Activated CD8-positive, alpha-beta memory T cell treated with anti-CD3 and anti-CD28 coated beads, Interleukin-2, amount 50 U/mL, for 1 hour (primary cell): ENCODE results near the gene MGAT1.
"Not testable (repeated sequence)": the region's sequence is repeated elsewhere in the genome, so short reads cannot be mapped to it uniquely, and the experiment has no call there.

Source experiments
- DNase-seq: peaks from one replicate; pipeline ENCODE4 v3.0.0-alpha.2; 2020; ENCODE audit errors: extremely low read depth

The MGAT1 gene

DNA sequence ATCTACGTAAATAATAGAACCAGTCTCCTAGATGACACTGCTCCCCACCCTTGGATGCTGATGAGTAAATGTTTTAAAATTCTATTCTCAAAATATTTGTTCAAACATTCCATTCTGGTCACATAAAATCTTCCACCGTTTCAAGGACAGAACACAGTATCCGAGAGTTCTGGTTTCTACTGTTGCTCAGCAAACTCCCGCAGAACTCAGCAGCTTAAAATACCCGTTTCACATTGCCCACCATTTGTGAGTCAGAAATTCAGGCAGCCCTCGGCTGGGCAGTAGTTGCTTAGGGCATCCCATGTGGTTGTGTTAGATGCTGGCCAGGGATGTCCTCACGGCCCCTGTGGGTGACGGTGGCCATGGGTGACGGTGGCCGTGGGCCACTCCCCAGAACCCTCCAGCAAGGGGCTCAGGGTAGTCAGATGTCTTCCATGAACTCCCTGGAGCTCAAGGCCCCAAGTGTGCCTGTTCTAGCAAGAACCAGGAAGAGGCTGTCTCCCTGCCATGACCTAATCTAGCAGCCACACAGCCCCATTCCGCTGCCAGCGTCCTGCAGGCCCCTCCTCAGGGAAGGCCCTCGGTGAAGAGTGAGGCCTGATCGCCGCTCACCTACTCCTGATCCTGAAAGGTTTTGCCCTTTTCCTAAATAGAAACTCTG lies 17.4 kb downstream of the MGAT1 start:
- DNase-seq, result no peak

DNA sequence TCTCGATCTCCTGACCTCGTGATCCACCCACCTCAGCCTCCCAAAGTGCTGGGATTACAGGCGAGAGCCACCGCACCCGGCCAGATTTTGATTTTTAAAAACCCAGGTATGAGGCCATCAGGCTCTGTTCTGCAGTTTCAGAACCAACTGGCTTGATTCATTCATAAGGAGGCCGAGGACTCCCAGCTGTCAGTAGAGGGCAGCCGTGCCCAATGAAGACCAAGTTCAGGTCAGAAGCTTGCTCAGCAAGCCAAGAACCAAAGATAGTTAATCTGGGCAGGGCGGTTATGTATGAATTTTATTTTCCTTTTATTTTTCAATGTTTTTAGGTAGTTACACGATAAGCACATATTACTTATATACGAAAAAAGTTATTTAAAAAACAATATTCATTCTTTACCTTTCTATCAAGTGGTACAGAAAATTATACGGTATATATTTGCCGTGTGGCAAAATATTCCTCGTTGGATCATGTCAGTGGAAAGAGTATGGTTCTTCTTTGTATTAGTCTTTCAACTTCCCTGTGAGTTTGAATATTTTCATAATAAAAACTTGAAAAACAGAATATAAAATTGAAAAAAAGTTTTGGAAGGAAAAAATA lies 18.0 kb downstream of the MGAT1 start:
- peak; percentile 48 for DNase-seq

DNA sequence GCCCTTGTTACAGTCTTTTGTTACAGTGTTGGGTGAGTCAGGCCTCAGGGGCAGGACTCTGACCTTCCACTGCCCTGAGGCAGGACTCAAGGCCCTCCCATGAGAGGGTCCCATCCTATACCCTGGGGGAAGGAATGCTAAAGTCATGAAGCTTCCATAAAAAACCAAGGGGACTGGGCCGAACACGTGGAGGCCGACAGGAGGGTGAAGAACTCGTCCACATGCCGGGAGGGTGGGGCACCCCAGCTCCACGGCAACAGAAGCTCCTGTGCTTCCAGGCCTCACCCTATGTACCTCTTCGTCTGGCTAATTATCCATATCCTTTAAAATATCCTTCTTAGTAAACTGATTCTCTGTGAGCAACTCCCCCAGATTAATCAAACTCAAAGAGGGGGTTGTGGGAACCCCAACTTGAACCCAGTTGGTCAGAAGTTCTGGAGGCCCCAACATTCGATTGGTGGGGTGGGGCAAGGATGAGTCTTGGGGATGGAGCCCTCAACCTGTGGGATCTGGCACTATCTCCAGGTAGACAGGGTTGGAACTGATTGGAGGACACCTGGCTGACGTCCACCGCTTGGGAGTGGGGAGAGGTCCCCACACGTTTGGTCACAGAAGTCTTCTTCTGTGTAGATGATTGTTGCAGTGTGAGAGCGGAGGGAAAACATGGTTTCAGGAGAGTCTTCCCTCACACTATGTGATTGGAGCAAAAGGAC lies 19.1 kb downstream of the MGAT1 start:
- no peak for DNase-seq

DNA sequence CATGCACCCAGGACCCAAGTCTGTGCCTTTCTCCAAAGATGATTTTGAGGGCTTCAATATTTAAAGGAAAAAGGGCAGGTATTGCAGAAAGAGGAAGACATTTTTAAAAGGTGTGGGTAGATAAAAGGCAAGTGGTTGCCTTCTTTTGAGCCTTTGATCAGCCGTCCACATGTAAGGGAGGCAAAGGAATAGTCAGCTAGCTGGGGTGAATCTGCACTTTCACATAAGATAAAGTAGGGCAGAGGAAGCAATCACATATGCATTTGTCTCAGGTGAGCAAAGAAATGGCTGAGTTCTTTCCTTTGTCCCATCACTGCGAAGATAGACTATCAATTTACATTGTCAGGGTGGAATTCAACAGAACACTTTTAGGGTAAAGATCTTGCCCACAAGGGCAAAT lies 19.9 kb downstream of the MGAT1 start:
- DNase-seq, result no peak

DNA sequence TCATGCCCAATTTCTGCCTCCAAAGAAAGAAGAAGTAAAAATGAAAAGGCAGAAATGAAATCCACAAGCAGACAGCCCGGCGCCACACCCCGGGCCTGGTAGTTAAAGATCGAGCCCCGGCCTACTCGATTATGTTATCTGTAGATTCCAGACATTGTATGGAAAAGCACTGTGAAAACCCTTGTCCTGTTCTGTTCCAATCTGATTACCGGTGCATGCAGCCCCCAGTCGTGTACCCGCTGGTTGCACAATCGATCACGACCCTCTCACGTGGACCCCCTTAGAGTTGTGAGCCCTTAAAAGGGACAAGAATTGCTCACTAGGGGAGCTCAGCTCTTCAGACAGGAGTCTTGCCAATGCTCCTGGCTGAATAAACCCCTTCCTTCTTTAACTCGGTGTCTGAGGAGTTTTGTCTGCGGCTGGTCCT lies 20.7 kb downstream of the MGAT1 start:
- DNase-seq, result not testable (repeated sequence)

DNA sequence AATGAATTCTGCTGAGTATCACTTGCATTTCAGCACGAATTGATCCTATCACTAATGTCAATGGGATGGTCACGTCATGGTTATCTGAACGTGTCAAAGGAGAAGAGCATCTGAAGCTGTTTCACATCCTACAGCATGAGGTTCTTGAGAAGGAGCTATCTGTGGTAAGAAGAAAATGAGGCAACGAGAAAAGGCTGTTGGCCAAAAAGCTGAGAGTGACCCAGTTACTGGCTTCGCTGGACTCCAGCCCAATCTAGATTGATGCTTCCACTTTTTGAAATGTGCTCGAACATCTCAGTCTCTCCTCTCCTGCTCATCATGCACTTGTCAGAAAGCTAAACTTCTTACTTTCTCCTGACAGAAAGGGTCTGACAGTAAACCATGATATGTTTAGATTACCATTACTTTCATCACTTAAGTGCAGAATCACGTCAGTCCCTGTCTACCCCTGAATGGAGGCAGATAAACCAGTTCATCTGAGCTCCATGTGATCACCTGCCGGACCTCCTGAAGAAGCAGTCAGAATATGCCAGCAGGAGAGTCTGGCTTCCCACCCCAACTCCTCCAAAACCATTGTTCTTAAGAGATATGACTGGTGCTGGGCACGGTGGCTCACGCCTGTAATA lies 22.5 kb downstream of the MGAT1 start:
- DNase-seq, result no peak

DNA sequence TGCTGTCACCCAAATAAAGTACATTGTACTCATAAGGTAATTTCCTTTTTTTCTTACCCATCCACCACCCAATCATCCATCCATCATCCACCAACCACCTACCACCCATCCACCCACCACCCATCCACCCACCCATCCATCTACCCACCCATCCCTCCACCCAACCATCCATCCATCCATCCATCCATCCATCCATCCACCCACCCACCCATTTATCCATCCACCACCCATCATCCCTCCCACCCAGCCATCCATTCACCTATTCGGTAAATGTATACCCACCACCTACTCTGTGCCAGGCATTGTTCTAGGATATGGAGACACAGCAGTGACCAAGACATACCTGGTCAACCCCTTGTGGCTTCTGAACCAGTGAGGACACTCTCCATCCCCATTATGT lies 25.1 kb downstream of the MGAT1 start:
- no peak for DNase-seq

DNA sequence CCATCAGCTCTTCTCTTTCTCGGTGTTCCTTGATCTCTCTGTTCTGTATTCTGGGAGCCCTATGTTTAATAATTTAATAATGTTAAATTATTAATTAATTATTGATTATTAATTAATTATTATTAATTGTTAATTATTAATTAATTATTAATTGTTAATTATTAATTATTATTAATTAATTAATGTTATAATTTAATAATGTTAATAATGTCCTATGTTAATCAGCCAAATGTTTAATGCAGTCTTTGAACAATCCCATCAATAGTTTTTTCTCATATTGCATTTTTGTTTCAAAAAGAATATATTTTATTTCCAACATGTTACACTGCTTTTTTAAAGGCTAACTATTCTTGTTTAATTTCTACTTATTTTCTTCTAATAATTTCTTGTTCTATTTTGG lies 26.2 kb downstream of the MGAT1 start:
- DNase-seq, result no peak

DNA sequence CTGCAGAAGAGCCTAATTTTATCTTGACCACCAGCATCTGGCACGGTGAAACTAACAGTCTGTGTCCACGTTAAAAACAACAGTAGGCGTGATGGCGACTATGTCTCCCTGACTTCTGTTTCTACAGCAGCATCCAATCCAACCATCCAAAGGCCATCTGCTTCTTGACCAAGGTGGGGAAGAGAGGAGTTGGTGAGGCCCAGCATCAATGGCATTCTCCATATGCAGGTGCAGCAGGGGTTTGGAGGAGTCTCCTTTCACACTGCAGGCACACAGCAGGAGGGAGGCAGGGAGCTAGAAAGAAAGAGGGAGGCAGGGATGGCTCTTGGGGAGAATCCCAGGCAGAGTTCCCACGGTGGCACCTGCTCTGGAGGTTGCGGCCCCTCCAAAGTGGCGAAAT lies 27.0 kb downstream of the MGAT1 start:
- no peak for DNase-seq

DNA sequence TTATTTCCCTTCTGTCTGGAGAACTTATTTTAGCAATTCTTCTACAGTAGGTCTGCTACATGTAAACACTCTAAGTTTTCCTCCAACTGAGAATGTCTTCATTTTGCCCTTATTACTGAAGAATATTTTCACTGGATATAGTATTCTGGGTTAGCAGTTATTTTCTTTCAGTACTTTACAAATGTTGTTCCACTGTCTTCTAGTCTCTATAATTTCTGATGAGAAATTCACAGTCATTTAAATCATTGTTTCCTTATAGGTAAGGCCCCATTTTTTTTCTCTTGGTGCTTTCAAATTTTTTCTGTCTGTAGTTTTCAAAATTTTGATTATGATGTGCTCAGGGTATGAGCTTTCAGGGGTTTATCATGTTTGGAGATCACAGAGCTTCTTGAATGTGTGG lies 30.8 kb downstream of the MGAT1 start:
- DNase-seq, result no peak

DNA sequence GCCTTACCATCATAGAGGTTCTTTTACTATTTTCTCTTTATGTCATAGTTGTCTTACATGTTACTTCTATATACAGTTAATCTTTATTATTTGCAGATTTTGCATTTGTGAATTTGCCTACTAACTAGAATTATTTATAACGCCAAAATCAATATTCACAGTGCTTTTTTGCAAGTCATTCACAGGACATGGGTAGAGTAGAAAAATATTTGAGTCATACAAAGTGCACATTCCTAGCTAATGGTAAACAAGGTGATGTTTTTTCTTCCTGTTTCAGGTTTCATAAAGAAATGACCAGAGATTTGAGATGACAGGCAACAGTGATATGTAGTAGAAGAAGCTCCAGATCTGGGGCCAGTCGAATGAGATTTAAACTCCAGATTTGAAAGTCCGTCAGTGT lies 32.8 kb downstream of the MGAT1 start:
- DNase-seq, result no peak

DNA sequence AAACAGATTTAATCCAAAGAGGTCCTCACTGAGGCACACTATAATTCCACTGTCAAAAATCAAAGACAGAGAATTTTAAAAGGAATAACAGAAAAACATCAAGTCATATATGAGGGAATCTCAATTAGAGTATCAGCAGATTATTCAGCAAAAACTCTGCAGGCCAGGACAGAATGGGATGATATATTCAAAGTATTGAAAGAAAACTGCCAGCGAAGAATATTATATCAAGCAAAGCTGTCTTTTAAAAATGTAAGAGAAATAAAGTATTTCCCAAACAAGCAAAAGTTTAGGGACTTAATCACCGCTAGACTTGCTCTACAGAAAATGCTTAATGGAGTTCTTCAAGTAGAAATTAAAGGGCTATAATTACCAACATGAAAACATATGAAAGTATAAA lies 47.0 kb downstream of the MGAT1 start:
- DNase-seq, result no peak

DNA sequence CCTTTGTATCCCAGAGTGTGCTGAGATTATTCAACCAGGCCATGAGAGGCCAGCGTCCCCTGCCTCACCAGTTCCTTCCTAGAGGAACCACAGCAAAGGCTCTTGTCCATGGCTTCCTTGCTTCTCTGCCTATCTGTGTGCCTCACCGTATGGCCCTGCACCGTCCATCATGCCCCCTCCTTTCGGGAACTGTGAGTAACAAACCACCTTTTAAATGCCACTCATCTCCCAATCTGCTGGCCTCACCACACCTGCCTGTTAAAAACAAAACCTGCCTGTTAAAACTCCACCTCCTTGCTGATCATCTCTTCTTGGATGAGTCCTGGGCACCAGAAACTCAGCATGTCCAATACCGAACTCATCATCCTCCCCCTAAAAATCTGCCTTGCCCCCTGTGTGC lies 58.4 kb downstream of the MGAT1 start:
- no peak for DNase-seq

DNA sequence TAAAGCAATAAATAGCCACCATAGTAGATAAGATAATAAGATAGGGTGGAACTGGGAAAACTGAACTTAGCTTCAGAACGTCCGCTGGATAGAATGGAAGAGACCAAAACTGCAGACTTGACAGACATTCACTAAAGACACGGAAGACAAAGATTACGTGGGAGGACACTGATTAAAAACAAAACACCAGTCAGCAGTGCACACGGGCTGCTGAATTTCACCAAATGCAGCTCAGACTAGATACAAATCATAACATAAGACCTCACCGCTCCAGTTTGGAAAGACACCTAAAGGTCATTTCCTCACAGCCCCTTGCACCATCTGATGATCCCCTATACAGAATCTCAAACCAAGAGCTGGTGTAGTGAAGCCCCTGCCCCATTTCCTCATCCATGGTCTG lies 59.9 kb downstream of the MGAT1 start:
- DNase-seq, result no peak

DNA sequence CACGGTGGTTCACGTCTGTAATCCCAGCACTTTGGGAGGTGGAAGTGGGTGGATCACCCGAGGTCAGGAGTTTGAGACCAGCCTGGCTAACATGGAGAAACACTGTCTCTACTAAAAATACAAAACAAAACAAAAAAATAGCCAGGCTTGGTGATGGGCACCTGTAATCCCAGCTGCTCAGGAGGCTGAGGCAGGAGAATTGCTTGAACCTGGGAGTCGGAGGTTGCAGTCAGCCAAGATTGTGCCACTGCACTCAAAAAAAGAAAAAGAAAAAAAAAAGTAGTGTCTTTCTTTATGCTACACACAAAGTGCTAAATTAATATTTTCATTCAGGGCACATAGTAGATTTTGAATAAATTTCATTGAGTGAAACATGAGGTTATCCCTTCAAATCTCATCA lies 61.7 kb downstream of the MGAT1 start:
- DNase-seq, result not testable (repeated sequence)

DNA sequence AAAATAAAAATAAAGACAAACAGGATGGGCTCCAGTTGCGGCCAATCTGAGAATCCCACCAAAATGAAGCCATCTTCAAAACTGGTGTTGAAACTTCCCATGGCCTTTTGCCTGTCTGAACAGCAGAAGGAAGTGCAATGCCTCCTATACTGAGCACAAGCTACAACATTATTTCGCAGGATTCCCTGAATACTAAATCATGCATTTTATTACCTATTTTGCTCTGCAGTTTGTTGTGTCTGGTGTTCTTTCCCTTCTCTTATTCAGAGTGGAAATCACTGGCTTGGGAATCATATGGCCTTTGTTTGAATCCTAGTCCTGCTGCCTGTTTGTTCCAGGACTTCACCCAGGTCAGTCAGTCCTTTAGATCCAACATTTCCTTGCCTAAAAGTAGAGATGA lies 62.6 kb downstream of the MGAT1 start, which contains the start of gene OR2Y1:
Gene OR2Y1, minus strand, starts transcription at position 101 of the 400 bp plus-strand sequence. Its CDS starts 0 bp downstream, at position 101.
- no peak for DNase-seq

DNA sequence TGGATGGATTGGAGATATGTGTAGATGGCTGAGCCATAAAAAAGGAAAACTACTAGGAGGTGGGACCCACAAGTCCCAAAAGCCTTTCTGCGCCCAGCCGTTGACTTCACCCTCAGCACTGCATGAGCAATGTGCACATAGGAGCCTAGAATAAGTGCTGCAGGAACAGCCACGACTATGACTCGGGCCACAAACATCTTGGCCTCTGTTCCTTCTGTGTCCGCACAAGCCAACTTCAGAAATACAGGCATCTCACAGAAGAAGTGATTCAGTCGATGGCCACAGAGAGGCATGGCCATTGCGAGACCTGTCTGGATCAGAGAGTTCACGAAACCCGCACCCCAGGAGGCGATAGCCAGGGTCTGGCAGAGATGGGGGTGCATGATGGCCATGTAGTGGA lies 63.3 kb downstream of the MGAT1 start:
- no peak for DNase-seq

DNA sequence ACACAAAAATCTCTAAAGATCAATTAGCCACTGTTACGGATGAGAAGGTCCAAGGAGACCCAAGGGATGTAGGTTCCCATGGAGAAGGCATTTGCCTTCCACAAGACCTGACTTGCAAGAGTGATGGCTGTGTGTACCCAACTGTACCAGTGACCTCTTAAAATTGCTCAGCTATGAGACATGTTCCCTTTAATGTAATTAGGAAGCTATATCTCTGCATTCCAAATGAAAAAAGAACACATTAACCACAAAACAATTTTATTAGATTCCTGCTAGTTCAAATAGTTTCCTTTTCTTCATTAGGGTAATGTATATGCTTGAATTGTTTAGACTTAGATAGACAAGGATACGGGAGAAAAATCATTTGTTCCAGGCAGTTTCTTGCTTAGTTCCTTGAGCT lies 66.1 kb downstream of the MGAT1 start:
- no peak for DNase-seq
